ENCODE results near the gene CD3D.

DNA sequence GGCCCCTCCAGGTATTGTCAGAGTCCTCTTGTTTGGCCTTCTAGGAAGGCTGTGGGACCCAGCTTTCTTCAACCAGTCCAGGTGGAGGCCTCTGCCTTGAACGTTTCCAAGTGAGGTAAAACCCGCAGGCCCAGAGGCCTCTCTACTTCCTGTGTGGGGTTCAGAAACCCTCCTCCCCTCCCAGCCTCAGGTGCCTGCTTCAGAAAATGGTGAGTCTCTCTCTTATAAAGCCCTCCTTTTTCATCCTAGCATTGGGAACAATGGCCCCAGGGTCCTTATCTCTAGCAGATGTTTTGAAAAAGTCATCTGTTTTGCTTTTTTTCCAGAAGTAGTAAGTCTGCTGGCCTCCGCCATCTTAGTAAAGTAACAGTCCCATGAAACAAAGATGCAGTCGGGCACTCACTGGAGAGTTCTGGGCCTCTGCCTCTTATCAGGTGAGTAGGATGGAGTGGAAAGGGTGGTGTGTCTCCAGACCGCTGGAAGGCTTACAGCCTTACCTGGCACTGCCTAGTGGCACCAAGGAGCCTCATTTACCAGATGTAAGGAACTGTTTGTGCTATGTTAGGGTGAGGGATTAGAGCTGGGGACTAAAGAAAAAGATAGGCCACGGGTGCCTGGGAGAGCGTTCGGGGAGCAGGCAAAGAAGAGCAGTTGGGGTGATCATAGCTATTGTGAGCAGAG lies 37.8 kb downstream of the CD3D start, which contains the start of gene CD3E:
- TF ChIP-seq POLR2A (IDR thresholded peaks at IDR 0.05; ENCODE audit: low read depth, low read length) (no peak), POLR2AphosphoS5 (IDR thresholded peaks at IDR 0.05; ENCODE audit: low read depth, low read length) (no peak)
